Endometrial microvascular endothelial cells (primary cell): Measurements from ENCODE around the gene PTGDS. TPM values are rescaled to one million over a fixed set of nuclear protein-coding genes. Genes with fewer than 3 reads are reported as not detected.

Source experiments
- in situ Hi-C: cut with HindIII; loops from 2 replicates; pipeline ENCODE4 v1.10.0; 2017; ENCODE audit warnings: low sequenced_read_pairs, low pct_unique_long_range_greater_than_20kb; ENCODE audit errors: inconsistent ontology term
- total RNA-seq: library from RNA; depleted of rRNA; stranded (reverse); fragments of >200 nt; gene quantifications from one replicate; pipeline ENCODE4 v1.2.3, GENCODE V29; 2015; ENCODE audit errors: inconsistent ontology term

PTGDS gene
- total RNA-seq, 1 donor from 2014 or later, result not detected

DNA sequence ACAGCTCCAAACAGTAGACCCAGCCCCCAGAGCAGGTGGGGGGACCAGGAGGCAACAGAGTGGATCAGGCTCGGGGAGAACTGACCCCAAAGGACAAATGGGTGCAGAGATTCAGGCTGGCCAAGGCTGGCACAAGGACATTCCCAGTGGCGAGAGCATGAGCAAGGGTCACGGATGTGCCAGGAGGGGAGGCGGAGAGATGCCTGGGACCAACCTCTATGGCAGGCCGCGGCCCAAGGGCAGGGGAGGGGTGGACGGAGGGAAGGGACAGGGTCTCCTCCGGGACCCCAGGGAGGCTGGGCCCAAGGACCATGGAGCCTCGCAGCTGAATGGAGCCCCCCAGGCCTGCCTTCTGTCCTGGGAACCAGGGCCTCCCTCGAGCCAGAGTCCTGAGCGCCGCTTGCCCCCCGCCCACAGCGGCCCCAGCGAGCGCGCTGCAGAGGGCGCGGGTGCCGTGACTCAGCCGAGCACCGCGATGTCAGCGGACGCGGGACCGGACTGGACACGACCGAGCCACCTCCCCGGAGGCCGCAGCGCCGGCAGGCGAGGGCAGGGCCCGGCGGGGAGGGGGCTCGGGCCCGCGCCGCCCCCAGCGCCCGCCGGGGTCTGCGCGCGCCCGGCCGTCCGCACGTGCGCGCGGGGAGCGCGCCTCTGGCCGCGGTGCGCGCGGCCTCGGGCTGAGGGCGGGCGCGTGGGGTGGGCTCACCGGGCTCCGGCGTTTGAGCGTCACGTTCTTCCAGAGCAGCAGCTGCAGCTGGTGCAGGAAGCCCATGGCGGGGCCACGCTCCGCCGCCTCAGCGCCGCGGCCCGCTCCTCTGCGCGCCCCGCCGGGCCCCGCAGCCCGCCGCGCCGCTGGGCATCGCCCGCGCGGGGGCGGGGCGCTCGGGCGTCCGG is 50.3 kb downstream of the PTGDS start, which contains the start of gene ABCA2:
TSS of gene ABCA2 (minus strand) at position 869 of the 894 bp plus-strand sequence. CDS start at position 772, 97 bp downstream.
- in situ Hi-C loops, result no loop called here

DNA sequence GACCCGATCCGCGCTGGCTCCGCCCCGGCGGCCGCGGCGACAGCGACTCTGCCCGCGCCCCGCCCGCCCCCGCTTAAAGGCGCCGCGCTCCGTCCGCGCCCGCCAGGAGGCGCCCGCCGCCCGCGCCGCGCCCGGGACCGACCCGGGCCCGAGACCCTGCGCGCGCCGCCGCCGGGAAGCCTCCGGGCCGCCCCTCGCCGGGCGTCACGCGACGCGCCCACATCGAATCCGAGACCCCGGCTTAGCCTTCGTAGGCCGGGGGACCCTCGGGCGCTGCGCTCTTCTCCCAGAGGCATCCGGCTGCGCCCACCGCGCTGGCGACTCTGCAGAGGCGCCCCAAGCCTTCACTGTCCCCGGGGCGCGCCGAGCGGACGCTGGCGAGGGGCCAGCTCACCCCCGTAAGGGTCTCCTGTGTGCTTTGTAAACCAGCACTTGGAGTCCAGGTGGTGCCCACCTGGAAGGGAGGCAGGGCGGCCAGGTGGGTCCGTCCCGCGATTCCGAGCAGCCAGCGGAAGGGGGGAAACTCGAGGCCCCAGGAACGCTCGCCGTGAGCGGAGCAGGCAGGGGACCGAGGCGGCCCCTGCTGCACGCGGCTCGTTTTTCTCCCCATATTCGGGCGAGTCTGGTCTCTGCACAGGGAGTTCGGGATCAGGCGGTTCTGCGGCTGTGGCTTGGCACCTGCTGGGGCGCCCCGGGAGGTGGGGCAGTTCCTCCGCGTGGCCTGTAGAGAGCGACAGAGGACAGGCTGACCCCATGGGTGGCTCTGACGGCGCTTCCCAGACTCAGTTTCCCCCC is 51.2 kb downstream of the PTGDS start:
- in situ Hi-C loops, result no loop called here

DNA sequence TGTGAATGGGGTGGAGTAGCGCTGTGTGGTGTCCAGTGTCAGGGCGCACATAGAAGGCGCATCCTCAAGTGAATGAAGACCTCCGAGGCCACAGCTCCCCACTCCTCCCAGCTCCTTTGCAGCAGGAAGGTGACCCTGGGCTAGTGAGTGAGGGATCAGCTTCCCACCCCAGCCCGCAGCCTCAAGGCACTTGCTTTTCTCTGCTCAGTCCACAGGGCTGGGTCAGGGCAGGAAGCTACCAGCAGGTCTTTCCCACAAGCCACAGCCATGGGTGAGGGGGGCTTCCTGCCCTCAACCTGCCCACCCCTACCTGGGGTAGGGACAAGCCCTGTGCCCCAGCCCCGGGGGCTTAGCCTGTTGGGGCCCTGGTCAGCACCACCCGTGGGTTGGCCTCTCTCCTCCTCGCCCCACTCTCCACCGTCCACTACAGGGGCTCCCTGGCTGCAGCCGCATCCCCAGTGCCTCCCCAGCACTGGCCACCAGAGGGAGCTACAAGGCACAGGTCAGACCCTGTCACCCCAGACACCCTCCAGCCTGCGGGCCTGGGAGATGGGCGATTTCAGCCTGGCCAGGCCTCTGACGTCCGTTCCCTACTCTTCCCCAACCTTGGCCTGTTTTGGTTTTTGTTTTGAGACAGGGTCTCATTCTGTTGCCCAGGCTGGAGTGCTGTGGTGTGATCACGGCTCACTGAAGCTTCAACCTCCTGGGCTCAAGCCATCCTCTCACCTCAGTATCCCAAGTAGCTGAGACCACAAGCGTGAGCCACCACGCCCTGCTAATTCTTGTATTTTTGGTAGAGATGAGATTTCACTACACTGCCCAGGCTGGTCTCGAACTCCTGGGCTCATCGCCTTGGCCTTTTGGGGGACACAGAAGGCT is 52.0 kb downstream of the PTGDS start:
- in situ Hi-C loops, result no loop called here

DNA sequence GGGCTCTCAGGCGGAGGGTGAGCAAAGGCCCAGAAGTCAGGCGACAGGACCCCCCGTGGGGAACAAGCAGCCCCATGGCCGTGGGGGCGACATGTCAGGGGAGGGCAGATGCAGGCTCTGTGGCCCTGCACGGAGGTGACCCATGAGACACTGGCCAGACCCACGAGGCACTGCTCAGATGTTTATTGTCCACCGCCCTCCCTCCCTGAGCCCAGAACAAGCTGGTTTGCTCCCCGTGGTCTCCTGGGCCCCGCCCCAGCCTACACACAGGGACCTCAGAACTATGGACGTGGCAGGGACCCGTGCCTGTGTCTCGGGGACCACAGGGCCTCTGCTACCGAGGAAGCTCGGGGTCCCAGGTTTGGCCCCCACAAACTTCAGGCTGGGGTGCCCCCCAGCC is 52.7 kb downstream of the PTGDS start:
- in situ Hi-C loops, result no loop called here

DNA sequence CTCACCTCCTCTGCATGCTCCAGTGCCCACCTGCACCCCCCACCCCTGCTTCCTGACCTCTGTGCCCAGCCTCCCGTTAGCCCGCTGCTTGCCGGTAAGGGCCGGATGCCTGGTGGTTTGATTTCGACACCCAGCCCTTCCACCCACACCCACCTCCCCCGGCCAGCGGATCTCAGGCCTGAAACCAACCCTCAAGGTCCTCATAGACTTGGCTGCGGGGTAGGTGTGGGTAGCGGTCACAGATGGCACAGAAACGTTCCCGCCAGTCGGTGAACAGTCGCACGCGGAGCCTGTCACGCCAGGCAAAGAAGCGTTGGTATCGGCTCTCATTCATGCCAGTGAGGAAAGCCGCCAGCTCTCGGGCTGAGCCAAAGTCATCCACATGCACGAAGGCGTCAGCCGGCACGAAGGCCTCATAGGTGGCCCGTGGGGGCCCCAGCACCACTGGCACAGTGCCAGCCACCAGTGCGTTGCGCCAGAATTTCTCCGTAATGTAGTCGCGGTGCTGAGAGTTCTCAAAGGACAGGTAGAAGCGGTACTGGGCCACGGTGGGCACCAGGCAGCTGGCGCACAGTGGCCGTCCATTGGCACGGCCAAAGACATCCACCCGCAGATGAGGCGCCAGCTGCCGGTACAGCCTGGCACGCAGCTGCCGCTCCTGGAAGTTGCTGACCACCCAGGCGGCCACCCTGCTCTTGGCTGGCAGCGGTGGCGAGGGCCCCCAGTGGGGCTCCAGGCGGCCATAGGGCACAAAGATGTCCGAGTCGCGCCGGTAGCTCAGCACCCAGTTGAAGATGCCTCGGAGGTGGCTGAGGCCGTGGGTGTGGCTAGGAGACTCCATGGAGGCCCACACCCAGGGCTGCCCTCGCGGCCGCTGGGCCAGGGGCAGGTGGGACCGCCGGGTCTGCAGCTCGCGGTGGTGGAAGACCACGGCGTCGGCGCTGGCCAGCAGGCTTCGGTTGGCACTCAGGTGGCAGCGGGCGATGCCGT is 53.5 kb downstream of the PTGDS start:
- in situ Hi-C loops, result no loop called here

Other genes with a start within 250 kb of the PTGDS start
- not detected for gene LCN10, start 234.6 kb upstream of the PTGDS start, total RNA-seq
- not detected for gene LCN6, start 229.0 kb upstream of the PTGDS start, total RNA-seq
- gene LCN8, start 219.3 kb upstream of the PTGDS start, total RNA-seq, result not detected
- gene LCN15, start 213.0 kb upstream of the PTGDS start, total RNA-seq, result not detected
- 72.7 TPM for gene TMEM141, start 186.2 kb upstream of the PTGDS start, total RNA-seq
- gene CCDC183, start 181.2 kb upstream of the PTGDS start, total RNA-seq, result not detected
- gene RABL6, start 169.6 kb upstream of the PTGDS start, total RNA-seq, result 125 TPM
- gene AJM1, start 135.0 kb upstream of the PTGDS start, total RNA-seq, result 0.46 TPM
- 95.9 TPM for gene PHPT1, start 128.1 kb upstream of the PTGDS start, total RNA-seq
- gene MAMDC4, start 125.2 kb upstream of the PTGDS start, total RNA-seq, result 1.0 TPM
- 440 TPM for gene EDF1, start 111.2 kb upstream of the PTGDS start, total RNA-seq
- 16.7 TPM for gene TRAF2, start 91.0 kb upstream of the PTGDS start, total RNA-seq
- 212 TPM for gene FBXW5, start 32.8 kb upstream of the PTGDS start, total RNA-seq
- not detected for gene C8G, start 32.3 kb upstream of the PTGDS start, total RNA-seq
- not detected for gene LCN12, start 25.2 kb upstream of the PTGDS start, total RNA-seq
- gene LCNL1, start 5.5 kb downstream of the PTGDS start, total RNA-seq, result not detected
- 49.0 TPM for gene PAXX, start 14.9 kb downstream of the PTGDS start, total RNA-seq
- gene CLIC3, start 19.1 kb downstream of the PTGDS start, total RNA-seq, result 4.8 TPM
- 4.0 TPM for gene ABCA2, start 50.7 kb downstream of the PTGDS start, total RNA-seq
- not detected for gene FUT7, start 54.6 kb downstream of the PTGDS start, total RNA-seq
- 65.7 TPM for gene NPDC1, start 68.7 kb downstream of the PTGDS start, total RNA-seq
- not detected for gene ENTPD2, start 76.6 kb downstream of the PTGDS start, total RNA-seq
- gene SAPCD2, start 93.1 kb downstream of the PTGDS start, total RNA-seq, result 38.5 TPM
- 13.8 TPM for gene UAP1L1, start 100.0 kb downstream of the PTGDS start, total RNA-seq
- gene MAN1B1, start 109.5 kb downstream of the PTGDS start, total RNA-seq, result 106 TPM
- gene DPP7, start 137.2 kb downstream of the PTGDS start, total RNA-seq, result 99.2 TPM
- gene GRIN1, start 161.7 kb downstream of the PTGDS start, total RNA-seq, result not detected
- not detected for gene LRRC26, start 192.5 kb downstream of the PTGDS start, total RNA-seq
- gene TMEM210, start 194.6 kb downstream of the PTGDS start, total RNA-seq, result not detected
- 14.9 TPM for gene ANAPC2, start 211.1 kb downstream of the PTGDS start, total RNA-seq
- 117 TPM for gene SSNA1, start 211.2 kb downstream of the PTGDS start, total RNA-seq
- gene TPRN, start 223.2 kb downstream of the PTGDS start, total RNA-seq, result 8.8 TPM
- gene TMEM203, start 228.1 kb downstream of the PTGDS start, total RNA-seq, result 28.1 TPM
- gene NDOR1, start 228.2 kb downstream of the PTGDS start, total RNA-seq, result 19.6 TPM
- not detected for gene RNF208, start 244.7 kb downstream of the PTGDS start, total RNA-seq
- gene CYSRT1, start 247.7 kb downstream of the PTGDS start, total RNA-seq, result not detected
- gene RNF224, start 250.0 kb downstream of the PTGDS start, total RNA-seq, result not detected